IMR-90 (cell line): Measurements from ENCODE around the gene PRRX1. TPM values are rescaled to one million over a fixed set of nuclear protein-coding genes. Genes with fewer than 3 reads are reported as not detected.

Source experiments
- ATAC-seq: fragments of 200-7000 bp; cut with Tn5 transposase; 2 replicates; pipeline ENCODE4 v1.9.1; 2020; ENCODE audit warnings: low read depth, mild to moderate bottlenecking, moderate library complexity
- BruUV-seq: library from RNA; stranded (reverse); fragments of 400-500 nt; replicated peaks from 2 replicates; lab custom pipeline; 2021; lab: Mats Ljungman, UMichigan
- CTCF ChIA-PET: fragments of 300-600 bp; formaldehyde crosslinking; extraction: SDS; loops from one replicate; lab custom pipeline; 2021; ENCODE audit warnings: antibody characterized with exemption; lab: Yijun Ruan, JAX
- POLR2A ChIA-PET: fragments of 300-600 bp; sonication (Branson Sonifier 250); formaldehyde crosslinking; loops from one replicate; lab custom pipeline; 2022; ENCODE audit warnings: antibody characterized with exemption; ENCODE audit not compliant: unreplicated experiment; lab: Charles Lee
- DNase-seq: peaks from one replicate; pipeline ENCODE4 v3.0.0; 2013
- H2AFZ ChIP-seq: replicated peaks from 2 replicates; pipeline ENCODE3; 2013; ENCODE audit warnings: low read length, mild to moderate bottlenecking; ENCODE audit not compliant: poor library complexity
- H2AK5ac ChIP-seq: 2 replicates; pipeline ENCODE4 v1.6.1; 2013; ENCODE audit warnings: low read depth, low read length, inconsistent platforms
- H2AK9ac ChIP-seq: replicated peaks from 2 replicates; pipeline ENCODE3; 2013; ENCODE audit warnings: mild to moderate bottlenecking, low read depth, low read length, moderate library complexity; ENCODE audit not compliant: poor library complexity
- H2BK120ac ChIP-seq: 2 replicates; pipeline ENCODE4 v1.6.1; 2013; ENCODE audit warnings: low read depth, low read length, inconsistent platforms
- H2BK15ac ChIP-seq: 3 replicates; pipeline ENCODE4 v1.6.1; 2013; ENCODE audit warnings: low read depth, low read length, inconsistent platforms
- H2BK20ac ChIP-seq: 2 replicates; pipeline ENCODE4 v1.6.1; 2013; ENCODE audit warnings: low read depth, mild to moderate bottlenecking, inconsistent platforms, low read length, moderate library complexity
- H2BK5ac ChIP-seq: 2 replicates; pipeline ENCODE4 v1.6.1; 2013; ENCODE audit warnings: mild to moderate bottlenecking, low read depth, low read length, inconsistent platforms; ENCODE audit not compliant: poor library complexity, severe bottlenecking
- H3K14ac ChIP-seq: replicated peaks from 2 replicates; pipeline ENCODE4 v1.6.1; 2013; ENCODE audit warnings: low read depth, low read length, inconsistent platforms
- H3K18ac ChIP-seq: 2 replicates; pipeline ENCODE4 v1.6.1; 2013; ENCODE audit warnings: low read depth, low read length, control low read depth
- H3K23ac ChIP-seq: 2 replicates; pipeline ENCODE4 v1.6.1; 2013; ENCODE audit warnings: low read depth, low read length, inconsistent platforms
- H3K27ac ChIP-seq: 2 replicates; pipeline ENCODE4 v1.5.1; 2013; ENCODE audit warnings: mild to moderate bottlenecking, control low read depth, low read length; ENCODE audit not compliant: insufficient read depth
- H3K27me3 ChIP-seq: 2 replicates; pipeline ENCODE4 v1.6.1; 2013; ENCODE audit warnings: low read length; ENCODE audit not compliant: control insufficient read depth, insufficient read depth
- H3K36me3 ChIP-seq: 2 replicates; pipeline ENCODE4 v1.6.1; 2013; ENCODE audit warnings: low read length, mixed read lengths; ENCODE audit not compliant: control insufficient read depth, insufficient read depth
- H3K4ac ChIP-seq: 2 replicates; pipeline ENCODE4 v1.6.1; 2013; ENCODE audit warnings: low read depth, low read length, inconsistent platforms
- H3K4me1 ChIP-seq: 2 replicates; pipeline ENCODE4 v1.6.1; 2013; ENCODE audit warnings: low read length, mixed read lengths; ENCODE audit not compliant: control insufficient read depth, insufficient read depth
- H3K4me2 ChIP-seq: 2 replicates; pipeline ENCODE4 v1.6.1; 2013; ENCODE audit warnings: low read depth, mild to moderate bottlenecking, control low read depth, low read length, moderate library complexity
- H3K4me3 ChIP-seq: 2 replicates; pipeline ENCODE4 v1.5.1; 2013; ENCODE audit warnings: low read depth, mild to moderate bottlenecking, control low read depth, low read length, moderate library complexity; ENCODE audit not compliant: insufficient read depth
- H3K56ac ChIP-seq: 2 replicates; pipeline ENCODE4 v1.6.1; 2013; ENCODE audit warnings: low read length, inconsistent platforms; ENCODE audit not compliant: insufficient read depth; ENCODE audit errors: extremely low read depth
- H3K79me1 ChIP-seq, 2 experiments: 2 replicates each; pipeline ENCODE4 v1.6.1; 2013; ENCODE audit warnings: low read length in 2 of 2, inconsistent platforms in 1 of 2, low read depth in 1 of 2
- H3K9ac ChIP-seq: 2 replicates; pipeline ENCODE4 v1.6.1; 2013; ENCODE audit warnings: low read depth, low read length, control low read depth
- H3K9me1 ChIP-seq: 2 replicates; pipeline ENCODE4 v1.6.1; 2013; ENCODE audit warnings: low read length, inconsistent platforms; ENCODE audit not compliant: insufficient read depth
- H3K9me3 ChIP-seq: 2 replicates; pipeline ENCODE4 v1.6.1; 2013; ENCODE audit warnings: low read length; ENCODE audit not compliant: control insufficient read depth, insufficient read depth
- H4K20me1 ChIP-seq: 2 replicates; pipeline ENCODE4 v1.6.1; 2013; ENCODE audit warnings: low read length, inconsistent platforms; ENCODE audit not compliant: insufficient read depth
- H4K5ac ChIP-seq: 2 replicates; pipeline ENCODE4 v1.6.1; 2013; ENCODE audit warnings: mild to moderate bottlenecking, low read depth, low read length, control low read depth
- H4K8ac ChIP-seq, 2 experiments: 2 replicates each; pipeline ENCODE4 v1.6.1; 2013; ENCODE audit warnings: low read depth in 2 of 2, low read length in 2 of 2, control low read depth in 1 of 2, inconsistent platforms in 1 of 2
- H4K91ac ChIP-seq: 2 replicates; pipeline ENCODE4 v1.6.1; 2013; ENCODE audit warnings: low read depth, low read length, inconsistent platforms; ENCODE audit not compliant: insufficient read depth
- CEBPB ChIP-seq: IDR thresholded peaks from 2 replicates; pipeline ENCODE4 v1.6.1; 2012; ENCODE audit warnings: low read depth, low read length, improper control_type of control experiment
- WGBS, 2 experiments: methylation state at CpG; one replicate each; pipeline versions ENCODE4 v1.1.5 to v1.1.7; 2013; ENCODE audit warnings: missing lambda C conversion rate in 2 of 2; ENCODE audit not compliant: insufficient read length in 1 of 2; ENCODE audit errors: extremely low coverage in 2 of 2; 5-methylcytosine and 5-hydroxymethylcytosine counted together
- dilution Hi-C: fragments of 300-500 bp; cut with HindIII; formaldehyde crosslinking; loops from one replicate; pipeline ENCODE4 v1.14.3; 2018; ENCODE audit warnings: low sequenced_read_pairs; ENCODE audit not compliant: unreplicated experiment
- in situ Hi-C: fragments of 300-500 bp; cut with MboI; formaldehyde crosslinking; loops from 3 replicates; pipeline ENCODE4 v1.14.3; 2019; ENCODE audit warnings: low sequenced_read_pairs, inconsistent platforms, mixed read lengths
- intact Hi-C: fragments of 100-400 bp; cut with micrococcal nuclease; formaldehyde crosslinking; loops from 2 replicates; pipeline ENCODE4 v1.10.0; 2022
- polyA plus RNA-seq, 3 experiments: library from polyadenylated mRNA; depleted of rRNA; stranded (reverse); fragments of >200 nt; gene quantifications; 2 replicates each; pipeline ENCODE4 v1.2.3, GENCODE V29; 2012; ENCODE audit warnings: low replicate concordance in 1 of 3
- total RNA-seq: library from RNA; depleted of rRNA; stranded (reverse); fragments of >200 nt; gene quantifications from 2 replicates; pipeline ENCODE4 v1.2.3, GENCODE V29; 2012
- TF ChIP-seq, protein P1 (sequence below): fragments of 150-350 bp; IDR thresholded peaks from 2 replicates; pipeline ENCODE4 v1.6.1; 2017; ENCODE audit warnings: mild to moderate bottlenecking, antibody characterized with exemption, low read length, low read depth

Gene PRRX1
- total and polyA plus RNA-seq, 2 of the 4 experiments (the other 2 are of a cell fraction) = 50.0 to 65.4 TPM

DNA sequence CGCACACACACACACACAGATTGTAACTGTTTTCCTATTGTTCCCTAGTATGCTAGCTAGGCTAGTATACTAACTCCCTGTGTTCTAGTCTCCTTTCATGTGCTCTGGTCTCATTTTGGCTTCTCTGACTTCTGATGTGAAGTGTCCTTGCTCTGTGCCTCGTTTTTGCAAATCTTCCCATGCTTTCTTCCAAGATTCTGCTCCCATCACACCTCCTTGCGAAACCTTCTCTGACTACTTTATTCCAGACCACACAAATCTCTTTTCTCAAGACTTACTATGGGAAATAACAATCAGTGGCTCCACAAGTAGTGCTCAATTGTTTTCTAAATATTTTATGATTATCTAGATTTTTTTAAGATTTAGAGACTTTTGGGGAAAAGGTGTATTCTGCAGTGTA, 10.3 kb downstream of the PRRX1 start:
- no peak overlapping the region for H3K4me3 ChIP-seq
- H2BK5ac ChIP-seq = peak overlapping the region; percentile 58
- intact Hi-C loops = no loop called here
- peak overlapping the region; percentile 44; the same call in 1 of the 2 replicates for H2BK120ac ChIP-seq
- CTCF ChIA-PET = no interaction called here
- no peak overlapping the region for H3K56ac ChIP-seq
- no peak overlapping the region; the same call in 1 of the 2 replicates for H3K9ac ChIP-seq
- no peak overlapping the region; the same call in 1 of the 2 replicates for H3K27ac ChIP-seq
- TF ChIP-seq, protein P1, sequence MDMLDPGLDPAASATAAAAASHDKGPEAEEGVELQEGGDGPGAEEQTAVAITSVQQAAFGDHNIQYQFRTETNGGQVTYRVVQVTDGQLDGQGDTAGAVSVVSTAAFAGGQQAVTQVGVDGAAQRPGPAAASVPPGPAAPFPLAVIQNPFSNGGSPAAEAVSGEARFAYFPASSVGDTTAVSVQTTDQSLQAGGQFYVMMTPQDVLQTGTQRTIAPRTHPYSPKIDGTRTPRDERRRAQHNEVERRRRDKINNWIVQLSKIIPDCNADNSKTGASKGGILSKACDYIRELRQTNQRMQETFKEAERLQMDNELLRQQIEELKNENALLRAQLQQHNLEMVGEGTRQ = no peak
- TF ChIP-seq CEBPB = peak; percentile 37; the same call in 1 of the 2 replicates
- peaks cover 31 to 62% of the 10 kb centered on the region in 2 experiments for H3K79me1 ChIP-seq
- no peaks in the 10 kb centered on the region for H4K20me1 ChIP-seq
- peak overlapping the region; percentile 88 for H2AK5ac ChIP-seq
- H2AFZ ChIP-seq = no peak overlapping the region
- H3K23ac ChIP-seq = 0 out of 2 replicates have a peak overlapping the region, but pooled peaks have one; percentile 66
- no peak overlapping the region for H2BK20ac ChIP-seq
- peak overlapping the region; percentile 67 for H4K5ac ChIP-seq
- POLR2A ChIA-PET = no interaction called here
- in situ Hi-C loops = loop anchor here (25.0 kb wide), 1 partner anchor 737 kb away; no protein-coding TSS in a partner anchor
- H3K4me1 ChIP-seq = peaks cover 12% of the 10 kb centered on the region
- peak overlapping the region; percentile 49 for H3K14ac ChIP-seq
- H3K9me3 ChIP-seq = no peaks in the 10 kb centered on the region
- WGBS, 2 experiments = no CpG with 5 or more reads among the region's 3 CpGs
- H3K4me2 ChIP-seq = peak overlapping the region; percentile 46
- peak overlapping the region; percentile 76 for H3K18ac ChIP-seq
- DNase-seq = peak; percentile 62
- peaks cover 3% of the 10 kb centered on the region; the same call in 1 of the 2 replicates for H3K36me3 ChIP-seq
- no peaks in the 10 kb centered on the region for H3K27me3 ChIP-seq
- peak overlapping the region; percentile 19; the same call in 1 of the 2 replicates for H4K91ac ChIP-seq
- H3K4ac ChIP-seq = peak overlapping the region; percentile 5; the same call in 1 of the 2 replicates
- BruUV-seq = no TSS peak
- H2AK9ac ChIP-seq = no peak overlapping the region
- 0 out of 2 replicates have a peak, but pooled peaks cover 6% of the 10 kb centered on the region for H3K9me1 ChIP-seq
- H2BK15ac ChIP-seq = 0 out of 3 replicates have a peak overlapping the region, but pooled peaks have one; percentile 36
- no peak; the same call in 1 of the 2 replicates for ATAC-seq
- dilution Hi-C loops = no loop called here
- peak overlapping the region; percentile 6 to 7; a peak in 1 of 4 replicates for H4K8ac ChIP-seq
